GM12878 (cell line): ENCODE results near the gene GSAP. TPM values are rescaled to one million over a fixed set of nuclear protein-coding genes. Genes with fewer than 3 reads are reported as not detected.

Experiments
- ATAC-seq: fragments of 200-7000 bp; cut with Tn5 transposase; 3 replicates; pipeline ENCODE4 v1.9.1; 2020; ENCODE audit warnings: mild to moderate bottlenecking, moderate library complexity
- BruUV-seq: library from RNA; stranded (reverse); fragments of 400-500 nt; replicated peaks from 2 replicates; lab custom pipeline; 2021; lab: Mats Ljungman, UMichigan
- CTCF ChIA-PET: fragments of 300-600 bp; sonication (Branson Sonifier 250); formaldehyde crosslinking; extraction: SDS; loops from one replicate; lab custom pipeline; 2021; ENCODE audit warnings: inconsistent platforms; lab: Yijun Ruan, JAX
- POLR2A ChIA-PET: fragments of 350-600 bp; formaldehyde crosslinking; extraction: SDS; loops from one replicate; lab custom pipeline; 2021; ENCODE audit warnings: inconsistent platforms; lab: Charles Lee
- RAD21 ChIA-PET: fragments of 300-600 bp; sonication (Branson Sonifier 250); formaldehyde crosslinking; loops from one replicate; lab custom pipeline; 2023; ENCODE audit warnings: antibody characterized with exemption; ENCODE audit not compliant: unreplicated experiment; lab: Charles Lee
- SMC1A ChIA-PET: fragments of 300-600 bp; sonication (Branson Sonifier 250); formaldehyde crosslinking; loops from one replicate; lab custom pipeline; 2023; ENCODE audit not compliant: unreplicated experiment, uncharacterized antibody; lab: Charles Lee
- DNase-seq: peaks from one replicate; pipeline ENCODE4 v3.0.0-alpha.2; 2011; ENCODE audit warnings: low read depth, low spot score
- FAIRE-seq: peaks from 3 replicates; lab custom pipeline; 2011; peaks lifted over from hg19 to GRCh38; lab: Jason Lieb, UNC
- H2AFZ ChIP-seq: 2 replicates; pipeline ENCODE4 v1.6.0; 2011; ENCODE audit warnings: low read depth, low read length, control low read depth; ENCODE audit not compliant: control insufficient read depth
- H3K27ac ChIP-seq: 2 replicates; pipeline ENCODE4 v1.5.1; 2011; ENCODE audit warnings: control low read depth; ENCODE audit not compliant: control insufficient read depth, insufficient read depth
- H3K27me3 ChIP-seq, 2 experiments: replicated peaks in 1 of 2; 2 replicates each; pipeline versions ENCODE4 v1.6.0 to v1.6.1; 2011; ENCODE audit warnings: low read length in 1 of 2; ENCODE audit not compliant: control insufficient read depth in 2 of 2, insufficient read depth in 2 of 2
- H3K36me3 ChIP-seq, 2 experiments: 2 replicates each; pipeline ENCODE4 v1.5.1; 2011; ENCODE audit warnings: low read length in 1 of 2; ENCODE audit not compliant: control insufficient read depth in 2 of 2, insufficient read depth in 2 of 2
- H3K4me1 ChIP-seq: 2 replicates; pipeline ENCODE4 v1.6.1; 2011; ENCODE audit warnings: mild to moderate bottlenecking, low read length, moderate library complexity, mixed read lengths; ENCODE audit not compliant: control insufficient read depth, insufficient read depth
- H3K4me2 ChIP-seq: 2 replicates; pipeline ENCODE4 v1.6.0; 2011; ENCODE audit warnings: control low read depth; ENCODE audit not compliant: control insufficient read depth, insufficient read depth
- H3K4me3 ChIP-seq: fragments of 200-600 bp; sonication (generic); 2 replicates; pipeline ENCODE4 v1.5.1; 2016
- H3K79me2 ChIP-seq: 2 replicates; pipeline ENCODE4 v1.6.0; 2011; ENCODE audit warnings: low read length; ENCODE audit not compliant: control insufficient read depth, insufficient read depth
- H3K9ac ChIP-seq: 2 replicates; pipeline ENCODE4 v1.8.0; 2011; ENCODE audit warnings: low read length, control low read depth, mixed read lengths; ENCODE audit not compliant: control insufficient read depth, insufficient read depth
- H3K9me3 ChIP-seq: replicated peaks from 3 replicates; pipeline ENCODE4 v1.5.1; 2011; ENCODE audit warnings: mild to moderate bottlenecking, low read length; ENCODE audit not compliant: control insufficient read depth, insufficient read depth
- H4K20me1 ChIP-seq: 2 replicates; pipeline ENCODE4 v1.6.0; 2011; ENCODE audit not compliant: control insufficient read depth, insufficient read depth
- CBX3 ChIP-seq: fragments of 200-600 bp; sonication (generic); IDR thresholded peaks from 2 replicates; pipeline ENCODE4 v1.6.1; 2016; ENCODE audit warnings: low read depth, borderline replicate concordance
- CHD1 ChIP-seq: IDR thresholded peaks from 2 replicates; pipeline ENCODE4 v1.6.1; 2012; ENCODE audit warnings: low read depth, low read length, improper control_type of control experiment
- CHD4 ChIP-seq: fragments of 200-600 bp; sonication (generic); IDR thresholded peaks from 2 replicates; pipeline ENCODE4 v1.6.1; 2016; ENCODE audit warnings: mild to moderate bottlenecking
- DPF2 ChIP-seq: fragments of 450-650 bp; IDR thresholded peaks from 2 replicates; pipeline ENCODE4 v1.6.1; 2017; ENCODE audit warnings: mild to moderate bottlenecking
- ESRRA ChIP-seq: IDR thresholded peaks from 2 replicates; pipeline ENCODE4 v1.6.1; 2012; ENCODE audit warnings: mild to moderate bottlenecking, low read length, improper control_type of control experiment
- GATAD2B ChIP-seq: fragments of 450-650 bp; conservative IDR thresholded peaks from 2 replicates; pipeline ENCODE4 v1.6.1; 2017; ENCODE audit warnings: low read depth, mild to moderate bottlenecking, moderate library complexity
- IKZF2 ChIP-seq, 2 experiments: fragments of 450-650 bp; IDR thresholded peaks; 2 replicates each; pipeline ENCODE4 v1.6.1; 2017; ENCODE audit warnings: mild to moderate bottlenecking in 2 of 2, moderate library complexity in 2 of 2
- KAT2A ChIP-seq: conservative IDR thresholded peaks from 2 replicates; pipeline ENCODE4 v1.6.1; 2011; ENCODE audit warnings: low read depth, low read length; ENCODE audit not compliant: control insufficient read depth
- LARP7 ChIP-seq: fragments of 450-650 bp; IDR thresholded peaks from 2 replicates; pipeline ENCODE4 v1.6.1; 2017; ENCODE audit warnings: mild to moderate bottlenecking
- NRF1 ChIP-seq: conservative IDR thresholded peaks from 2 replicates; pipeline ENCODE4 v1.6.1; 2011; ENCODE audit warnings: mild to moderate bottlenecking, low read depth, low read length, improper control_type of control experiment
- RAD21 ChIP-seq: IDR thresholded peaks from 2 replicates; pipeline ENCODE4 v1.6.1; 2011; ENCODE audit warnings: mild to moderate bottlenecking, low read depth, low read length, moderate library complexity; ENCODE audit not compliant: insufficient read depth
- RELA ChIP-seq: fragments of 450-650 bp; IDR thresholded peaks from 2 replicates; pipeline ENCODE4 v1.8.0; 2014; ENCODE audit warnings: borderline replicate concordance; ENCODE audit not compliant: partially characterized antibody
- SREBF1 ChIP-seq: IDR thresholded peaks from 2 replicates; pipeline ENCODE4 v1.6.1; 2012; ENCODE audit warnings: mild to moderate bottlenecking, low read length
- TCF3 ChIP-seq: IDR thresholded peaks from 2 replicates; pipeline ENCODE4 v1.6.1; 2012; ENCODE audit warnings: low read depth, mild to moderate bottlenecking, low read length, borderline replicate concordance; ENCODE audit not compliant: insufficient read depth
- TCF7 ChIP-seq: IDR thresholded peaks from 2 replicates; pipeline ENCODE4 v1.6.1; 2014; ENCODE audit warnings: antibody characterized with exemption, borderline replicate concordance
- ZNF622 ChIP-seq: fragments of 450-650 bp; IDR thresholded peaks from 2 replicates; pipeline ENCODE4 v1.6.1; 2017; ENCODE audit warnings: mild to moderate bottlenecking, inconsistent platforms
- WGBS: methylation state at CpG from one replicate; pipeline ENCODE4 v1.1.6; 2016; ENCODE audit warnings: low lambda C conversion rate; ENCODE audit not compliant: insufficient replicate concordance, insufficient coverage; ENCODE audit errors: missing lambda C conversion rate; 5-methylcytosine and 5-hydroxymethylcytosine counted together
- in situ Hi-C: fragments of 300-500 bp; cut with MboI; formaldehyde crosslinking; loops from 9 replicates; pipeline ENCODE4 v1.14.3; 2018; ENCODE audit warnings: mixed read lengths
- intact Hi-C: fragments of 100-400 bp; cut with micrococcal nuclease; formaldehyde crosslinking; loops from one replicate; pipeline ENCODE4 v1.14.2; 2022; ENCODE audit not compliant: unreplicated experiment
- polyA plus RNA-seq, 11 experiments: library from polyadenylated mRNA; depleted of rRNA in 4 of 11; unstranded in 6 of 11; stranded (reverse) in 5 of 11; fragments of >200 nt; fragmentation: Nextera tagmentation in 4 of 11; fragmentation: Illumina TruSeq in 1 of 11; extraction: Ambion mirVana in 4 of 11; extraction: Trizol in 1 of 11; gene quantifications; 1 replicate in 1 of 11; 2 replicates in 10 of 11; pipeline versions ENCODE4 v1.2.1 to v1.2.3, GENCODE V29; 2011 to 2016; ENCODE audit warnings: inconsistent platforms in 2 of 11, missing spikeins in 2 of 11, low read depth in 1 of 11
- total RNA-seq, 4 experiments: library from RNA; depleted of rRNA in 3 of 4; stranded (reverse); fragments of >200 nt in 3 of 4; fragmentation: Illumina TruSeq in 1 of 4; extraction: Trizol in 1 of 4; gene quantifications; 2 replicates each; pipeline versions ENCODE4 v1.2.1 to v1.2.3, GENCODE V29; 2013 to 2021

The GSAP gene
- total and polyA plus RNA-seq, 10 of the 15 experiments (the other 5 are each of a cell fraction or from before 2014, with no cell fraction given): 6.6 to 38.1 (median 21.8) TPM

- ChIA-PET POLR2A (interaction anchor here (0.6 to 1.3 kb wide), 4 partner anchors 11 to 102 kb away, joined by 3 to 4 read pairs (median 4); no protein-coding TSS in a partner anchor), CTCF (interaction anchor here (0.9 to 1.9 kb wide), 5 partner anchors 8 to 304 kb away, joined by 3 to 5 read pairs (median 3); no protein-coding TSS in a partner anchor), RAD21 (interaction anchor here (0.8 kb wide), 1 partner anchor 167 kb away, joined by 3 read pairs; no protein-coding TSS in a partner anchor), SMC1A (interaction anchor here (0.6 to 4.9 kb wide), 8 partner anchors 11 to 208 kb away, joined by 3 to 21 read pairs (median 4); no protein-coding TSS in a partner anchor)
- in situ Hi-C loops: no loop called here
- ATAC-seq (no peak), FAIRE-seq (no peak), DNase-seq (no peak)
- TF ChIP-seq TCF7 (no peak), RELA (no peak), SREBF1 (no peak)
- no TSS peak for BruUV-seq
- Histone ChIP-seq H3K9me3 (no peaks in the 10 kb centered on the region), H3K9ac (no peak overlapping the region), H3K27ac (no peak overlapping the region), H3K79me2 (no peaks in the 10 kb centered on the region), H3K4me2 (no peak overlapping the region), H3K4me1 (0 out of 2 replicates have a peak, but pooled peaks cover 3% of the 10 kb centered on the region), H3K27me3 (no peaks in the 10 kb centered on the region), H3K4me3 (no peak overlapping the region), H4K20me1 (no peaks in the 10 kb centered on the region), H2AFZ (no peak overlapping the region), H3K36me3 (no peaks in the 10 kb centered on the region)
- intact Hi-C loops: no loop called here
- WGBS: 79% methylated on average over 3 of the region's 3 CpGs
These were observed 39.2 kb upstream of the GSAP start for GRCh38 chr7:77455321-77455720.

- 98% methylated on average over 4 of the region's 4 CpGs for WGBS
- H3K9me3 ChIP-seq: no peaks in the 10 kb centered on the region
- H2AFZ ChIP-seq: no peak overlapping the region
- no peaks in the 10 kb centered on the region for H4K20me1 ChIP-seq
- ATAC-seq: no peak
- FAIRE-seq: no peak
- in situ Hi-C loops (no loop called here), intact Hi-C loops (no loop called here)
- ChIA-PET POLR2A (interaction anchor here (0.7 to 1.3 kb wide), 2 partner anchors 11 to 59 kb away, joined by 3 to 4 read pairs; no protein-coding TSS in a partner anchor), CTCF (interaction anchor here (0.9 to 1.9 kb wide), 2 partner anchors 8 to 305 kb away, joined by 3 to 5 read pairs; no protein-coding TSS in a partner anchor), SMC1A (interaction anchor here (0.6 to 4.9 kb wide), 7 partner anchors 12 to 208 kb away, joined by 3 to 21 read pairs (median 4); no protein-coding TSS in a partner anchor), RAD21 (interaction anchor here (0.8 to 1.1 kb wide), 3 partner anchors 12 to 168 kb away, joined by 3 read pairs; no protein-coding TSS in a partner anchor)
- 0 out of 2 replicates have a peak, but pooled peaks cover 3% of the 10 kb centered on the region for H3K4me1 ChIP-seq
- H3K27ac ChIP-seq: no peak overlapping the region
- BruUV-seq: no TSS peak
- H3K79me2 ChIP-seq: no peaks in the 10 kb centered on the region
- no peak overlapping the region for H3K4me3 ChIP-seq
- DNase-seq: no peak
- H3K9ac ChIP-seq: no peak overlapping the region
- TF ChIP-seq KAT2A (no peak), LARP7 (no peak), GATAD2B (no peak), ZNF622 (no peak), TCF3 (no peak), NRF1 (no peak), IKZF2 (IDR thresholded peaks at IDR 0.05) (no peak), CHD4 (no peak), CBX3 (no peak), DPF2 (no peak), RAD21 (no peak), ESRRA (no peak), CHD1 (no peak)
- no peaks in the 10 kb centered on the region for H3K27me3 ChIP-seq
- no peaks in the 10 kb centered on the region for H3K36me3 ChIP-seq
- H3K4me2 ChIP-seq: no peak overlapping the region
These were observed 38.7 kb upstream of the GSAP start for GRCh38 chr7:77454802-77455201.
